Left ventricle myocardium inferior (tissue), 1 donor: ENCODE data around the gene PLEKHJ1. TPM values are rescaled to one million over a fixed set of nuclear protein-coding genes. Genes with fewer than 3 reads are reported as not detected.
"Not testable (repeated sequence)": the region's sequence is repeated elsewhere in the genome, so short reads cannot be mapped to it uniquely, and the experiment has no call there.

ENCODE experiments used
- DNase-seq: peaks from one replicate; pipeline ENCODE4 v3.0.0-alpha.2; 2020
- H3K27ac ChIP-seq: fragments of 200-600 bp; replicated peaks from 2 replicates; pipeline ENCODE4 v1.8.0; 2021
- H3K27me3 ChIP-seq: fragments of 200-600 bp; 2 replicates; pipeline ENCODE4 v1.8.0; 2021; ENCODE audit warnings: low read depth
- H3K36me3 ChIP-seq: fragments of 200-600 bp; 2 replicates; pipeline ENCODE4 v1.8.0; 2021
- H3K4me1 ChIP-seq: fragments of 200-600 bp; 2 replicates; pipeline ENCODE4 v1.8.0; 2021
- H3K4me3 ChIP-seq: fragments of 200-600 bp; 2 replicates; pipeline ENCODE4 v1.8.0; 2021; ENCODE audit warnings: mild to moderate bottlenecking, moderate library complexity
- H3K9me3 ChIP-seq: fragments of 200-600 bp; replicated peaks from 2 replicates; pipeline ENCODE4 v1.8.0; 2021
- intact Hi-C: fragments of 100-400 bp; cut with micrococcal nuclease; formaldehyde crosslinking; loops from one replicate; pipeline ENCODE4 v1.11.0; 2022
- long read RNA-seq: library from polyadenylated mRNA; unstranded; transcript quantifications from one replicate; pipeline ENCODE4 v2.0.0, GENCODE V29; 2021
- total RNA-seq: library from RNA; stranded (reverse); fragmentation: NEBNext Ultra II Directional; extraction: Animal tissue kit (Norgen Biotek cat#: 25700); gene quantifications from one replicate; pipeline ENCODE4 v1.2.1, GENCODE V29; 2021
- TF ChIP-seq, protein P1 (sequence below): fragments of 200-600 bp; IDR thresholded peaks from 2 replicates; pipeline ENCODE4 v1.8.0; 2021; ENCODE audit warnings: antibody characterized with exemption, mild to moderate bottlenecking, borderline replicate concordance
- donor health status: DM: no; HTN: yes; CAD: no; lungs with severe emphysema.

Gene PLEKHJ1
- total RNA-seq: 47.8 TPM
- long read RNA-seq, transcript PLEKHJ1-201 (6 exons, 1,206 nt): major isoform, 92 of 110 reads
- long read RNA-seq, transcript PLEKHJ1-206 (5 exons, 1,311 nt): minor isoform, 8 of 110 reads
- long read RNA-seq, partial matches to known transcripts: 1 of 110 reads
- long read RNA-seq, other reads (novel, unspliced or antisense): 5 of 110 reads

DNA sequence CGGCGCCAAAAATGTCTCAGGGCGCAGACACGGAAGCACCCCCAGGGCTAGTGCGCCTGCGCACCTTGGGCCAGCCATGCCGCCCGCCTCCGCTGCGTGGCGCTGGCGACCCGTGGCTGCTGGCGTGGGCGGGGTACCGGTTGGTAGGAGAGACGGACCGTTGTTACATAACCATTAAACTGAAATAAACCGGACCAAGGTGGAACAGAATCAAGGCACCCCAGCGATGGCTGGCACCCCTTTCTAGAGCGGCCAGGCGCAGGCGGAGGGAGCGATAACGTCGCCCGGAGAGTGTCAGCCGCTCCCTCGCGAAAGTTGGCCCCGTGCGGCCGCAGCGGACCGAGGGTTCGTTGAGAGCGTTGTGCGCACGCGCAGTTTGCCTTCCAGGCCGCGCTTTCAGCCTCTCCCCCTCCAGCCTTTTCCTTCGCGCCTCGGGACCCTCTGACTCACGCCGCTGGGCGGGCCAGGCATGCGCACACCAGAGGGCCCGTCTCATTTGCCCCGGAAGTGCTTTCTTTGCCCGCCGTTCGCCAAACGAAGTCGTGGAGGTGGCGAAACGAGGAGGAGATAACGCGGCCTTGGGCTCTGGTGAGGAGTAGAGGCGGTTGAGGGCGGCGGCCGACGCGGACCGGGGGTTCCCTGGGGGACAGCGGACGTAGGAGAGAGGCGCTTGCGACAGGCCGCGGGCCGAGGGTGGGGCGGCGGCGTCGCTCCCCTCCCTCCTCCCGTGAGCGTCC lies at the start of gene PLEKHJ1, which contains the start of gene SF3A2:
Gene PLEKHJ1, minus strand, starts transcription at position 16 of the 737 bp plus-strand sequence. CDS start 81 bp downstream, outside the sequence.
Gene SF3A2, plus strand, starts transcription at position 511 of the 737 bp plus-strand sequence. CDS start 6,595 bp downstream, outside the sequence.
- intact Hi-C loops: no loop called here

DNA sequence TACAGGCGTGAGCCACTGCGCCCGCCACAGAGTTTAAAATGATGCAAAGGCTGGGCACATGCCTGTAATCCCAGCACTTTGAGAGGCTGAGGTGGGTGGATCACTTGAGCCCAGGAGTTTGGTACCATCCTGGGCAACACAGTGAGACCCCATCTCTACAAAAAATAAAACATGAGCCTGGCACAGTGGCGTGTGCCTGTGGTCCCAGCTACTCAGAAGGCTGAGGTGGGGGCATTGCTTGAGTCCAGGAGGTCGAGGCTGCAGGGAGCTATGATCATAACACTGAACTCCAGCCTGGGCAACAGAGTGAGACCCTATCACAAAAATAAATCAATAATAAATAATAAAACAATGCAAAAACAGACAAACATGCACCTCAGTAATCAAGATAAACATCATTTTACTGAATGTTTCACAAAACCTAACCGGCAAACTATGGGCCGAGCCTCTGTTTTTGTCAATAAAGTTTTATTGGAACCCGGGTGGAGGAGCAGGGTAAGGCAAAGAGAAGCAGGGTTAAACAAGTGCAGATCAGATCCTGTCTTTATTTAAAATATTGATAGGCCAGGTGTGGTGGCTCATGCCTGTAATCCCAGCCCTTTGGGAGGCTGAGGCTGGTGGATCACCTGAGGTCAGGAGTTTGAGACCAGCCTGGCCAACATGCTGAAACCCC lies 47.8 kb upstream of the PLEKHJ1 start:
- H3K27ac ChIP-seq: no peak overlapping the region
- peaks cover 14% of the 10 kb centered on the region for H3K4me1 ChIP-seq
- peaks cover 55% of the 10 kb centered on the region for H3K27me3 ChIP-seq
- TF ChIP-seq, protein P1, sequence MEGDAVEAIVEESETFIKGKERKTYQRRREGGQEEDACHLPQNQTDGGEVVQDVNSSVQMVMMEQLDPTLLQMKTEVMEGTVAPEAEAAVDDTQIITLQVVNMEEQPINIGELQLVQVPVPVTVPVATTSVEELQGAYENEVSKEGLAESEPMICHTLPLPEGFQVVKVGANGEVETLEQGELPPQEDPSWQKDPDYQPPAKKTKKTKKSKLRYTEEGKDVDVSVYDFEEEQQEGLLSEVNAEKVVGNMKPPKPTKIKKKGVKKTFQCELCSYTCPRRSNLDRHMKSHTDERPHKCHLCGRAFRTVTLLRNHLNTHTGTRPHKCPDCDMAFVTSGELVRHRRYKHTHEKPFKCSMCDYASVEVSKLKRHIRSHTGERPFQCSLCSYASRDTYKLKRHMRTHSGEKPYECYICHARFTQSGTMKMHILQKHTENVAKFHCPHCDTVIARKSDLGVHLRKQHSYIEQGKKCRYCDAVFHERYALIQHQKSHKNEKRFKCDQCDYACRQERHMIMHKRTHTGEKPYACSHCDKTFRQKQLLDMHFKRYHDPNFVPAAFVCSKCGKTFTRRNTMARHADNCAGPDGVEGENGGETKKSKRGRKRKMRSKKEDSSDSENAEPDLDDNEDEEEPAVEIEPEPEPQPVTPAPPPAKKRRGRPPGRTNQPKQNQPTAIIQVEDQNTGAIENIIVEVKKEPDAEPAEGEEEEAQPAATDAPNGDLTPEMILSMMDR: no peak
- intact Hi-C loops: no loop called here
- no peak for DNase-seq
- H3K4me3 ChIP-seq: no peak overlapping the region
- H3K9me3 ChIP-seq: no peaks in the 10 kb centered on the region
- no peaks in the 10 kb centered on the region for H3K36me3 ChIP-seq

More for the DNA sequence above, at the start of gene PLEKHJ1, which contains the start of gene SF3A2:
- Histone ChIP-seq H3K36me3 (peaks cover 16% of the 10 kb centered on the region), H3K4me3 (peak within 1 kb of the TSS; percentile 98), H3K27me3 (no peaks in the 10 kb centered on the region), H3K9me3 (no peaks in the 10 kb centered on the region), H3K27ac (peak within 1 kb of the TSS; percentile 100), H3K4me1 (peaks cover 88% of the 10 kb centered on the region)
- TF ChIP-seq, protein P1: peak; percentile 98
- peak; percentile 96 for DNase-seq

GRCh38 chr19:2282862-2283237 lies 46.7 kb upstream of the PLEKHJ1 start:
- intact Hi-C loops: no loop called here
- no peak for DNase-seq
- H3K4me3 ChIP-seq: peak overlapping the region; percentile 64
- H3K27ac ChIP-seq: no peak overlapping the region
- peaks cover 14% of the 10 kb centered on the region for H3K4me1 ChIP-seq
- peaks cover 44% of the 10 kb centered on the region for H3K27me3 ChIP-seq
- H3K9me3 ChIP-seq: no peaks in the 10 kb centered on the region
- TF ChIP-seq, protein P1: no peak
- H3K36me3 ChIP-seq: no peaks in the 10 kb centered on the region

DNA sequence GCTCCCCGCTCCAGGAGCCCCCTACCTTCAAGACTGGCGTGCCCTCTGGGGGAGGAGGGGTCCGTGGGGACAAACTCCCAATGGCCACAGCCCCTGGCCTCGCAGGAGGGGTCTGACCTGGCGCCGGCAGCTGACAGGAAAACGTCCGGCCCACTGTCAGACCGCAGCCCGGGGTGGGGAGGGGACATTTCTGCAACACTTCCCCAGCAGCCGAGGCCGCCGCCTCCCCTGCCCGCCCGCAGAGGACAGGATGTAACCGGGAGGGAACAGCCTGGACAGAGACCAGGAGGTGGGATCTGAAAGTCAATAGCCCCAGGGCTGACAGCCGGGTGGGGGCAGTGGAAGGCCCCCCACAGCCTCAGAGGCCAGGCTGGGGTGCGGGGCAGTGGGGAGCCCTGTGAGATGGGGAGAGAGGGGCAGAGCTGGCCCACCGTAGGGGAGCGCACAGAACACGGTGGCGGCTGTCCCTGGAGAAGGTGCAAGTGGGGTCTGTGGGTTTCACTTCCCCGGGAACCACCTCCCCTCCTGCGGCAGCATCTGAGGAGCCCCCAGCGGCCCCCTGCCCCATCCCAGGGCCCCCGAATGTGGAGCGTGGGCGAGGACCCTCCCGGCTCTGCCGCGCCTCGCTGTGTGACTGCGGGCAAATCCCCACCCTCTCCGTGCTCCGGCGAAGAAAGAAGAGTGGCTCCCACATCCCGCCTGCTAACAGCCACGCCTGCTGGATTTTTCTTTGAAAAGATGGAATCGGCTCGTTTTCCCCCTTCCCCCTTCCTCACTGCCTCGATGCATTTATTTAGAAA lies 46.1 kb upstream of the PLEKHJ1 start, which contains the start of gene PEAK3:
Gene PEAK3, minus strand, starts transcription at position 114 of the 800 bp plus-strand sequence. CDS start 1,244 bp downstream, outside the sequence.
- Histone ChIP-seq H3K4me3 (peak within 1 kb of the TSS; percentile 64), H3K36me3 (no peaks in the 10 kb centered on the region), H3K9me3 (no peaks in the 10 kb centered on the region), H3K4me1 (peaks cover 14% of the 10 kb centered on the region), H3K27me3 (peaks cover 38% of the 10 kb centered on the region), H3K27ac (peak within 1 kb of the TSS; percentile 63)
- TF ChIP-seq, protein P1: no peak
- intact Hi-C loops: no loop called here
- DNase-seq: peak; percentile 87

DNA sequence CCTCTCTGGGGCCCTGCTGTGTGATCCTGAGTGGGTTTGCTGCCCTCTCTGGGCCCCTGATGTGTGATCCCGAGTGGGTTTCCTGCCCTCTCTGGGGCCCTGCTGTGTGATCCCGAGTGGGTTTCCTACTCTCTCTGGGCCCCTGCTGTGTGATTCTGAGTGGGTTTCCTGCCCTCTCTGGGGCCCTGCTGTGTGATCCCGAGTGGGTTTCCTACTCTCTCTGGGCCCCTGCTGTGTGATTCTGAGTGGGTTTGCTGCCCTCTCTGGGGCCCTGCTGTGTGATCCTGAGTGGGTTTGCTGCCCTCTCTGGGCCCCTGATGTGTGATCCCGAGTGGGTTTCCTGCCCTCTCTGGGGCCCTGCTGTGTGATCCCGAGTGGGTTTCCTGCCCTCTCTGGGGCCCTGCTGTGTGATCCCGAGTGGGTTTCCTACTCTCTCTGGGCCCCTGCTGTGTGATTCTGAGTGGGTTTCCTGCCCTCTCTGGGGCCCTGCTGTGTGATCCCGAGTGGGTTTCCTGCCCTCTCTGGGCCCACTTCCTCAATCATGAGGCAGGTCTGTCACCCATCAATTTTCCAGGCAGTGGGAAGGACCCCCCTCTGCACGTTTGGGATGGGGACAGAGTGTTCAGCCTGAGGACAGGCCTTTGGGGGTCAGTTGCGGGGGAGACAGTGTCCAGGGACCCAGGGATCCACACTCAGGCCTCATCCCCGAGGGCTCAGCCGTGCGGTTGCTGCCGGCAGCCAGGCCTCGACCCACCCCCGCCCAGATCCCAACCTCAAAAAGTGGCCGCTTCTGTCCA lies 45.3 kb upstream of the PLEKHJ1 start:
- Histone ChIP-seq H3K4me3 (peak overlapping the region; percentile 64), H3K27ac (peak overlapping the region; percentile 63)
- intact Hi-C loops: not testable (repeated sequence)

More for the DNA sequence above, 45.3 kb upstream of the PLEKHJ1 start:
- H3K36me3 ChIP-seq, H3K9me3 ChIP-seq, DNase-seq: not testable (repeated sequence)
- peaks cover 30% of the 10 kb centered on the region for H3K27me3 ChIP-seq
- peaks cover 16% of the 10 kb centered on the region for H3K4me1 ChIP-seq
